Neural cell (in vitro differentiated cells): ENCODE measurements around the gene MAPRE3. TPM values are rescaled to one million over a fixed set of nuclear protein-coding genes. Genes with fewer than 3 reads are reported as not detected.

ENCODE experiments used
- H2AFZ ChIP-seq: fragments of 200-600, 300-800 bp; sonication (generic), shearing (Covaris generic); 2 replicates; pipeline ENCODE4 v1.6.0; 2014; ENCODE audit warnings: low read depth, mild to moderate bottlenecking, antibody characterized with exemption, low read length, moderate library complexity
- H3F3A ChIP-seq: fragments of 200-600 bp; shearing (Covaris generic); 2 replicates; pipeline ENCODE4 v1.6.1; 2016; ENCODE audit warnings: mild to moderate bottlenecking, moderate library complexity, mixed read lengths, antibody characterized with exemption, low read length; ENCODE audit not compliant: insufficient read depth, poor library complexity, severe bottlenecking
- H3K27ac ChIP-seq: fragments of 200-600, 300-800 bp; sonication (generic), shearing (Covaris generic); 2 replicates; pipeline ENCODE4 v1.5.1; 2014; ENCODE audit warnings: mild to moderate bottlenecking, low read length, moderate library complexity
- H3K27me3 ChIP-seq: fragments of 300-800, 200-600 bp; sonication (generic), shearing (Covaris generic); 2 replicates; pipeline ENCODE4 v1.6.0; 2014; ENCODE audit warnings: mild to moderate bottlenecking, low read depth, low read length, moderate library complexity; ENCODE audit not compliant: insufficient read depth
- H3K36me3 ChIP-seq: fragments of 300-800, 200-600 bp; sonication (generic), shearing (Covaris generic); 2 replicates; pipeline ENCODE4 v1.5.1; 2014; ENCODE audit warnings: mild to moderate bottlenecking, antibody characterized with exemption, low read length, moderate library complexity; ENCODE audit not compliant: insufficient read depth
- H3K4me2 ChIP-seq: fragments of 300-800, 200-600 bp; sonication (generic), shearing (Covaris generic); 2 replicates; pipeline ENCODE4 v1.6.0; 2014; ENCODE audit warnings: mild to moderate bottlenecking, low read length
- H3K4me3 ChIP-seq: fragments of 300-800, 200-600 bp; sonication (generic), shearing (Covaris generic); 2 replicates; pipeline ENCODE4 v1.5.1; 2014; ENCODE audit warnings: mild to moderate bottlenecking, low read length, moderate library complexity
- H3K79me2 ChIP-seq: fragments of 200-600 bp; shearing (Covaris generic); replicated peaks from 2 replicates; pipeline ENCODE4 v1.6.0; 2014; ENCODE audit warnings: mild to moderate bottlenecking, low read length, moderate library complexity; ENCODE audit not compliant: insufficient read depth
- H3K9ac ChIP-seq: fragments of 300-800, 200-600 bp; sonication (generic), shearing (Covaris generic); 2 replicates; pipeline ENCODE4 v1.6.1; 2016; ENCODE audit warnings: mild to moderate bottlenecking, low read length, mixed read lengths
- H3K9me2 ChIP-seq: fragments of 200-600 bp; shearing (Covaris generic); 2 replicates; pipeline ENCODE4 v1.6.1; 2016; ENCODE audit warnings: mild to moderate bottlenecking, low read length, mixed read lengths; ENCODE audit not compliant: insufficient read depth
- H3K9me3 ChIP-seq: fragments of 200-600, 300-800 bp; sonication (generic), shearing (Covaris generic); 2 replicates; pipeline ENCODE4 v1.6.1; 2016; ENCODE audit warnings: mild to moderate bottlenecking, mixed run types, low read length, moderate library complexity, mixed read lengths
- H4K20me1 ChIP-seq: fragments of 200-600 bp; shearing (Covaris generic); 2 replicates; pipeline ENCODE4 v1.6.1; 2016; ENCODE audit warnings: mild to moderate bottlenecking, mixed run types; ENCODE audit not compliant: insufficient read depth
- EP300 ChIP-seq: fragments of 450-650 bp; conservative IDR thresholded peaks from 2 replicates; pipeline ENCODE4 v1.6.1; 2014; ENCODE audit warnings: antibody characterized with exemption, mild to moderate bottlenecking, moderate library complexity; ENCODE audit not compliant: poor library complexity, severe bottlenecking
- EZH2 ChIP-seq: fragments of 200-600, 300-800 bp; shearing (Covaris generic), sonication (generic); IDR thresholded peaks from 2 replicates; pipeline ENCODE4 v1.6.1; 2014; ENCODE audit warnings: antibody characterized with exemption, low read length, borderline replicate concordance, mild to moderate bottlenecking; ENCODE audit not compliant: insufficient read depth, poor library complexity, severe bottlenecking
- MXI1 ChIP-seq: fragments of 450-650 bp; conservative IDR thresholded peaks from 2 replicates; pipeline ENCODE4 v1.6.1; 2014; ENCODE audit warnings: antibody characterized with exemption, mild to moderate bottlenecking; ENCODE audit not compliant: poor library complexity, severe bottlenecking
- POLR2AphosphoS5 ChIP-seq: IDR thresholded peaks from 2 replicates; pipeline ENCODE4 v1.6.1; 2012
- RAD21 ChIP-seq: fragments of 450-650 bp; conservative IDR thresholded peaks from 2 replicates; pipeline ENCODE4 v1.6.1; 2014; ENCODE audit warnings: antibody characterized with exemption, mild to moderate bottlenecking, moderate library complexity
- SMC3 ChIP-seq: fragments of 450-650 bp; conservative IDR thresholded peaks from 2 replicates; pipeline ENCODE4 v1.6.1; 2014; ENCODE audit warnings: antibody characterized with exemption, mild to moderate bottlenecking, moderate library complexity; ENCODE audit not compliant: poor library complexity
- TAF1 ChIP-seq: IDR thresholded peaks from 2 replicates; pipeline ENCODE4 v1.6.1; 2012; ENCODE audit warnings: low read depth
- polyA plus RNA-seq: library from polyadenylated mRNA; depleted of rRNA; stranded (reverse); fragments of >200 nt; gene quantifications from 2 replicates; pipeline ENCODE4 v1.2.3, GENCODE V29; 2014
- TF ChIP-seq, protein P1 (sequence below): IDR thresholded peaks from 2 replicates; pipeline ENCODE4 v1.6.1; 2012; ENCODE audit warnings: borderline replicate concordance
- TF ChIP-seq, protein P2 (sequence below): fragments of 450-650 bp; IDR thresholded peaks from 2 replicates; pipeline ENCODE4 v1.5.1; 2014; ENCODE audit warnings: antibody characterized with exemption, mild to moderate bottlenecking, moderate library complexity; ENCODE audit not compliant: poor library complexity, severe bottlenecking

The MAPRE3 gene
- polyA plus RNA-seq, 1 donor from 2014 or later = 69.2 TPM

DNA sequence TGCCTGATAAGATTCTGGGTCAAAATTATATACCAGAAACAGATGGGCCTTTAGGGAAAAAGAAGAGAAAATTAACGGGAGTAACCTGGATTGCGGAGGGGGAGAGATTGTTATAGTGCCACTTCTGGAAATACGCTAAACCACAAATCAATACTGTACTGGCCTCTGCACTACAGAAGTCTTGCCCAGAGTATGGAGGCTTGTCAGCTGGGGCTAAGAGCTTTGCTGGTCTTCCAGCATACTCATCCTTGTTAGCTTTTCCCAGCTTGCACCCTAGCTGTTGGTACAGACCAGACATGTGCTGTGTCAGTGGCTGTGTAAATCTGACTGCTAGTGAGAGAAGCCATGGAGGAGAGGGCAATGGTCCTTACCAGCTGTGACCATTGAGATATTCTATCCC, 89.9 kb downstream of the MAPRE3 start:
- Histone ChIP-seq H3K4me3 (no peak overlapping the region), H3K36me3 (no peaks in the 10 kb centered on the region)

DNA sequence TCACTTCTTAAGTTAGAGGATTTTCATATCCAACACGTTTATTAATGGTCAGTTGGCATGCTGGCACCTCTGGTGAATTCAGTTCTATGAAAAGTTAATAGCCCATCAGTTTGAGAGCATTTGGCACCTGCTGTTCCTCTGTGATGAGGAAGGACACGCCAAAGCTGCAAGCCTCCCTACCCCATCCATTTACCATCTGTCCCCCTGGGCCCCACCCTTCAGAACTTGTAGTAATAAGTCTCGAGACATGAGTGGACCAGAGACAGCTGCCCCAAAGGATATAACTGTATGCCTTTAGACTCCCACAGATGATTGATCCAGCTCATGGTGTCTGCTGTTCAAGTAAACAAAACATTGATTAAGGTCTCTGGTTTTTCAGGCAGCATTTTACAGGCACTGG, 94.7 kb downstream of the MAPRE3 start:
- TF ChIP-seq SMC3 (no peak), EZH2 (no peak), RAD21 (no peak), MXI1 (no peak), TAF1 (no peak), POLR2AphosphoS5 (no peak), EP300 (no peak)
- TF ChIP-seq, protein P1, sequence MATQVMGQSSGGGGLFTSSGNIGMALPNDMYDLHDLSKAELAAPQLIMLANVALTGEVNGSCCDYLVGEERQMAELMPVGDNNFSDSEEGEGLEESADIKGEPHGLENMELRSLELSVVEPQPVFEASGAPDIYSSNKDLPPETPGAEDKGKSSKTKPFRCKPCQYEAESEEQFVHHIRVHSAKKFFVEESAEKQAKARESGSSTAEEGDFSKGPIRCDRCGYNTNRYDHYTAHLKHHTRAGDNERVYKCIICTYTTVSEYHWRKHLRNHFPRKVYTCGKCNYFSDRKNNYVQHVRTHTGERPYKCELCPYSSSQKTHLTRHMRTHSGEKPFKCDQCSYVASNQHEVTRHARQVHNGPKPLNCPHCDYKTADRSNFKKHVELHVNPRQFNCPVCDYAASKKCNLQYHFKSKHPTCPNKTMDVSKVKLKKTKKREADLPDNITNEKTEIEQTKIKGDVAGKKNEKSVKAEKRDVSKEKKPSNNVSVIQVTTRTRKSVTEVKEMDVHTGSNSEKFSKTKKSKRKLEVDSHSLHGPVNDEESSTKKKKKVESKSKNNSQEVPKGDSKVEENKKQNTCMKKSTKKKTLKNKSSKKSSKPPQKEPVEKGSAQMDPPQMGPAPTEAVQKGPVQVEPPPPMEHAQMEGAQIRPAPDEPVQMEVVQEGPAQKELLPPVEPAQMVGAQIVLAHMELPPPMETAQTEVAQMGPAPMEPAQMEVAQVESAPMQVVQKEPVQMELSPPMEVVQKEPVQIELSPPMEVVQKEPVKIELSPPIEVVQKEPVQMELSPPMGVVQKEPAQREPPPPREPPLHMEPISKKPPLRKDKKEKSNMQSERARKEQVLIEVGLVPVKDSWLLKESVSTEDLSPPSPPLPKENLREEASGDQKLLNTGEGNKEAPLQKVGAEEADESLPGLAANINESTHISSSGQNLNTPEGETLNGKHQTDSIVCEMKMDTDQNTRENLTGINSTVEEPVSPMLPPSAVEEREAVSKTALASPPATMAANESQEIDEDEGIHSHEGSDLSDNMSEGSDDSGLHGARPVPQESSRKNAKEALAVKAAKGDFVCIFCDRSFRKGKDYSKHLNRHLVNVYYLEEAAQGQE = no peak
- TF ChIP-seq, protein P2, sequence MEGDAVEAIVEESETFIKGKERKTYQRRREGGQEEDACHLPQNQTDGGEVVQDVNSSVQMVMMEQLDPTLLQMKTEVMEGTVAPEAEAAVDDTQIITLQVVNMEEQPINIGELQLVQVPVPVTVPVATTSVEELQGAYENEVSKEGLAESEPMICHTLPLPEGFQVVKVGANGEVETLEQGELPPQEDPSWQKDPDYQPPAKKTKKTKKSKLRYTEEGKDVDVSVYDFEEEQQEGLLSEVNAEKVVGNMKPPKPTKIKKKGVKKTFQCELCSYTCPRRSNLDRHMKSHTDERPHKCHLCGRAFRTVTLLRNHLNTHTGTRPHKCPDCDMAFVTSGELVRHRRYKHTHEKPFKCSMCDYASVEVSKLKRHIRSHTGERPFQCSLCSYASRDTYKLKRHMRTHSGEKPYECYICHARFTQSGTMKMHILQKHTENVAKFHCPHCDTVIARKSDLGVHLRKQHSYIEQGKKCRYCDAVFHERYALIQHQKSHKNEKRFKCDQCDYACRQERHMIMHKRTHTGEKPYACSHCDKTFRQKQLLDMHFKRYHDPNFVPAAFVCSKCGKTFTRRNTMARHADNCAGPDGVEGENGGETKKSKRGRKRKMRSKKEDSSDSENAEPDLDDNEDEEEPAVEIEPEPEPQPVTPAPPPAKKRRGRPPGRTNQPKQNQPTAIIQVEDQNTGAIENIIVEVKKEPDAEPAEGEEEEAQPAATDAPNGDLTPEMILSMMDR = no peak
- H3K27me3 ChIP-seq = no peaks in the 10 kb centered on the region
- H3K4me2 ChIP-seq = no peak overlapping the region
- no peak overlapping the region for H3K4me3 ChIP-seq
- no peaks in the 10 kb centered on the region for H3K9me3 ChIP-seq
- no peaks in the 10 kb centered on the region for H3K36me3 ChIP-seq
- peaks cover 11% of the 10 kb centered on the region for H3K79me2 ChIP-seq
- H3K9me2 ChIP-seq = no peaks in the 10 kb centered on the region
- H3K27ac ChIP-seq = no peak overlapping the region
- no peak overlapping the region for H3K9ac ChIP-seq
- H2AFZ ChIP-seq = no peak overlapping the region
- no peaks in the 10 kb centered on the region for H3F3A ChIP-seq
- no peaks in the 10 kb centered on the region for H4K20me1 ChIP-seq

More for the DNA sequence above, 89.9 kb downstream of the MAPRE3 start:
- TF ChIP-seq TAF1 = no peak
- no peak for TF ChIP-seq POLR2AphosphoS5
- no peak for TF ChIP-seq EZH2
- no peak for TF ChIP-seq RAD21
- no peak for TF ChIP-seq MXI1
- TF ChIP-seq EP300 = no peak
- TF ChIP-seq, protein P1 = no peak
- TF ChIP-seq, protein P2 = no peak
- TF ChIP-seq SMC3 = no peak
- no peaks in the 10 kb centered on the region for H3K27me3 ChIP-seq
- H4K20me1 ChIP-seq = no peaks in the 10 kb centered on the region
- no peaks in the 10 kb centered on the region for H3K9me2 ChIP-seq
- no peak overlapping the region for H3K9ac ChIP-seq
- H2AFZ ChIP-seq = no peak overlapping the region
- no peaks in the 10 kb centered on the region for H3K9me3 ChIP-seq
- H3F3A ChIP-seq = no peaks in the 10 kb centered on the region
- H3K79me2 ChIP-seq = no peaks in the 10 kb centered on the region
- H3K27ac ChIP-seq = no peak overlapping the region
- no peak overlapping the region for H3K4me2 ChIP-seq
